K562 (cell line): ENCODE data around the gene CZIB. TPM values are rescaled to one million over a fixed set of nuclear protein-coding genes. Genes with fewer than 3 reads are reported as not detected.

ENCODE experiments used
- ATAC-seq: fragments of 200-7000 bp; cut with Tn5 transposase; 3 replicates; pipeline ENCODE4 v1.9.1; 2020; ENCODE audit warnings: moderate library complexity
- BruUV-seq: library from RNA; stranded (reverse); fragments of 400-500 nt; replicated peaks from 2 replicates; lab custom pipeline; 2021; lab: Mats Ljungman, UMichigan
- CTCF ChIA-PET: fragments of 300-600 bp; formaldehyde crosslinking; extraction: SDS; loops from one replicate; lab custom pipeline; 2021; ENCODE audit warnings: low intra/inter-chr PET ratio; lab: Yijun Ruan, JAX
- POLR2A ChIA-PET: fragments of 300-600, 350-650 bp; sonication (Branson Sonifier 250); formaldehyde crosslinking; extraction: SDS; loops from one replicate; lab custom pipeline; 2021; ENCODE audit warnings: antibody characterized with exemption, inconsistent platforms; lab: Yijun Ruan, JAX
- DNase-seq, 4 experiments: peaks; one replicate each; pipeline versions ENCODE4 v3.0.0 to v3.0.0-alpha.2; 2011 to 2018; ENCODE audit warnings: low spot score in 3 of 4, mixed read lengths in 3 of 4; ENCODE audit errors: extremely low read depth in 1 of 4
- FAIRE-seq: peaks from 2 replicates; lab custom pipeline; 2011; peaks lifted over from hg19 to GRCh38; lab: Jason Lieb, UNC
- H2AFZ ChIP-seq: 2 replicates; pipeline ENCODE4 v1.6.0; 2011; ENCODE audit warnings: low read depth, low read length, control low read depth, inconsistent platforms
- H3K27ac ChIP-seq: fragments of 200-600 bp; 3 replicates; pipeline ENCODE4 v1.8.0; 2011; ENCODE audit warnings: low read depth, mild to moderate bottlenecking, control low read depth, inconsistent platforms, low read length, moderate library complexity, mixed read lengths; ENCODE audit errors: extremely low read depth
- H3K27me3 ChIP-seq, 2 experiments: fragments of 300-600 bp in 1 of 2; 2 replicates in 1 of 2; 3 replicates in 1 of 2; pipeline versions ENCODE4 v1.6.0 to v1.8.0; 2011; ENCODE audit warnings: inconsistent platforms in 2 of 2, low read length in 2 of 2, mild to moderate bottlenecking in 1 of 2, mixed read lengths in 1 of 2, moderate library complexity in 1 of 2; ENCODE audit not compliant: control insufficient read depth in 2 of 2, insufficient read depth in 2 of 2
- H3K36me3 ChIP-seq: fragments of 300-600 bp; 3 replicates; pipeline ENCODE4 v1.8.0; 2011; ENCODE audit warnings: mild to moderate bottlenecking, low read length, inconsistent platforms; ENCODE audit not compliant: control insufficient read depth, insufficient read depth
- H3K4me1 ChIP-seq, 2 experiments: fragments of 200-600 bp in 1 of 2; replicated peaks in 1 of 2; 2 replicates in 1 of 2; 3 replicates in 1 of 2; pipeline versions ENCODE4 v1.5.1 to v1.8.0; 2011; ENCODE audit warnings: inconsistent platforms in 2 of 2, low read length in 2 of 2, mild to moderate bottlenecking in 1 of 2, mixed read lengths in 1 of 2, moderate library complexity in 1 of 2; ENCODE audit not compliant: control insufficient read depth in 2 of 2, insufficient read depth in 2 of 2
- H3K4me2 ChIP-seq: 2 replicates; pipeline ENCODE4 v1.6.1; 2011; ENCODE audit warnings: low read length, control low read depth, inconsistent platforms, mixed read lengths; ENCODE audit not compliant: insufficient read depth
- H3K4me3 ChIP-seq: fragments of 200-600 bp; sonication (generic), shearing (Covaris generic); 2 replicates; pipeline ENCODE4 v1.5.1; 2016; ENCODE audit warnings: control low read depth, inconsistent platforms
- H3K79me2 ChIP-seq: fragments of 200-600 bp; 3 replicates; pipeline ENCODE4 v1.8.0; 2011; ENCODE audit warnings: low read length, inconsistent platforms; ENCODE audit not compliant: control insufficient read depth, insufficient read depth
- H3K9ac ChIP-seq, 2 experiments: 2 replicates each; pipeline versions ENCODE4 v1.6.0 to v1.6.1; 2011; ENCODE audit warnings: low read depth in 2 of 2, low read length in 2 of 2, control low read depth in 1 of 2, inconsistent platforms in 1 of 2, mild to moderate bottlenecking in 1 of 2, mixed read lengths in 1 of 2; ENCODE audit not compliant: insufficient read depth in 1 of 2
- H3K9me1 ChIP-seq: one replicate; pipeline ENCODE4 v1.6.0; 2011; ENCODE audit warnings: inconsistent platforms, mild to moderate bottlenecking, low read length, moderate library complexity; ENCODE audit not compliant: control insufficient read depth, insufficient read depth
- H3K9me3 ChIP-seq: replicated peaks from 2 replicates; pipeline ENCODE4 v1.5.1; 2011; ENCODE audit warnings: low read depth, low read length, inconsistent platforms; ENCODE audit not compliant: control insufficient read depth, insufficient read depth
- H4K20me1 ChIP-seq: replicated peaks from 2 replicates; pipeline ENCODE4 v1.6.1; 2011; ENCODE audit warnings: low read length, inconsistent platforms, mixed read lengths; ENCODE audit not compliant: control insufficient read depth, insufficient read depth
- CREB1 ChIP-seq, 2 experiments: sonication (generic) in 1 of 2; formaldehyde crosslinking in 1 of 2; IDR thresholded peaks; 2 replicates each; pipeline versions ENCODE4 v1.6.1 to v1.8.0; 2012 to 2022; ENCODE audit warnings: inconsistent platforms in 1 of 2, mild to moderate bottlenecking in 1 of 2, missing genetic modification reagents in 1 of 2, moderate library complexity in 1 of 2
- ELF4 ChIP-seq: fragments of 450-650 bp; formaldehyde crosslinking; IDR thresholded peaks from 2 replicates; pipeline ENCODE4 v1.4.0; 2022; ENCODE audit warnings: missing genetic modification characterization
- HNRNPUL1 ChIP-seq: fragments of 200-400 bp; formaldehyde crosslinking; IDR thresholded peaks from 2 replicates; pipeline ENCODE4 v1.6.1; 2017; ENCODE audit warnings: low read length
- HOXB6 ChIP-seq: fragments of 250-450 bp; sonication (Bioruptor Pico); IDR thresholded peaks from 2 replicates; pipeline ENCODE4 v1.5.1; 2022; ENCODE audit warnings: mild to moderate bottlenecking, borderline replicate concordance
- MAFG ChIP-seq: fragments of 450-650 bp; conservative IDR thresholded peaks from 2 replicates; pipeline ENCODE4 v1.6.1; 2016; ENCODE audit warnings: missing genetic modification characterization, missing compliant biosample characterization
- MTF1 ChIP-seq: fragments of 250-450 bp; sonication (Bioruptor Pico); IDR thresholded peaks from 2 replicates; pipeline ENCODE4 v1.9.0; 2021; ENCODE audit warnings: moderate library complexity, mild to moderate bottlenecking, inconsistent platforms, borderline replicate concordance
- OTX1 ChIP-seq: fragments of 450-650 bp; formaldehyde crosslinking; IDR thresholded peaks from 2 replicates; pipeline ENCODE4 v1.4.0; 2022; ENCODE audit warnings: mild to moderate bottlenecking
- RBM25 ChIP-seq: fragments of 200-400 bp; formaldehyde crosslinking; IDR thresholded peaks from 2 replicates; pipeline ENCODE4 v1.6.1; 2018; ENCODE audit warnings: low read length, low read depth, moderate library complexity; ENCODE audit not compliant: severe bottlenecking
- SUPT5H ChIP-seq: fragments of 450-650 bp; IDR thresholded peaks from 2 replicates; pipeline ENCODE4 v1.6.1; 2016
- ZEB2 ChIP-seq: fragments of 450-650 bp; IDR thresholded peaks from 2 replicates; pipeline ENCODE4 v1.6.1; 2016
- ZNF584 ChIP-seq: fragments of 200-800 bp; sonication (Bioruptor generic); IDR thresholded peaks from 2 replicates; pipeline ENCODE4 v1.6.1; 2016; ENCODE audit warnings: low read depth, mild to moderate bottlenecking, missing genetic modification characterization, missing compliant biosample characterization
- ZNF695 ChIP-seq: fragments of 450-650 bp; formaldehyde crosslinking; IDR thresholded peaks from 2 replicates; pipeline ENCODE4 v1.4.0; 2020; ENCODE audit warnings: mild to moderate bottlenecking, moderate library complexity
- WGBS: fragments of 100-300 bp; shearing (Covaris generic); methylation state at CpG from one replicate; pipeline ENCODE4 v1.1.6; 2016; ENCODE audit warnings: low coverage, mixed read lengths; ENCODE audit not compliant: insufficient coverage; ENCODE audit errors: missing lambda C conversion rate; 5-methylcytosine and 5-hydroxymethylcytosine counted together
- in situ Hi-C: fragments of 300-500 bp; cut with MboI; formaldehyde crosslinking; loops from 4 replicates; pipeline ENCODE4 v1.15.0; 2018; ENCODE audit warnings: inconsistent platforms, mixed read lengths
- intact Hi-C: fragments of 100-400 bp; cut with micrococcal nuclease; formaldehyde crosslinking; loops from 2 replicates; pipeline ENCODE4 v1.14.2; 2022
- polyA plus RNA-seq, 8 experiments: library from polyadenylated mRNA; depleted of rRNA in 4 of 8; stranded (reverse) in 5 of 8; unstranded in 3 of 8; fragments of >200 nt; fragmentation: Nextera tagmentation in 2 of 8; fragmentation: Illumina TruSeq in 1 of 8; extraction: Ambion mirVana in 2 of 8; extraction: Trizol in 1 of 8; gene quantifications; 2 replicates each; pipeline versions ENCODE4 v1.2.1 to v1.2.3, GENCODE V29; 2011 to 2014; ENCODE audit warnings: inconsistent platforms in 1 of 8, missing spikeins in 1 of 8
- total RNA-seq, 7 experiments: library from RNA; depleted of rRNA in 6 of 7; stranded (reverse); fragments of >200 nt in 6 of 7; fragmentation: Illumina TruSeq in 2 of 7; extraction: Trizol in 2 of 7; gene quantifications; 2 replicates each; pipeline versions ENCODE4 v1.2.1 to v1.2.3, GENCODE V29; 2011 to 2021; ENCODE audit warnings: low replicate concordance in 1 of 7
- TF ChIP-seq, protein P1 (sequence below): fragments of 450-650 bp; formaldehyde crosslinking; conservative IDR thresholded peaks from 2 replicates; pipeline ENCODE4 v1.4.0; 2022; ENCODE audit warnings: mild to moderate bottlenecking, missing genetic modification characterization
- TF ChIP-seq, protein P2 (sequence below): sonication (generic); IDR thresholded peaks from 2 replicates; pipeline ENCODE4 v1.6.1; 2016
- TF ChIP-seq, protein P3 (sequence below): fragments of 450-650 bp; formaldehyde crosslinking; IDR thresholded peaks from 2 replicates; pipeline ENCODE4 v1.4.0; 2022; ENCODE audit warnings: missing genetic modification characterization

CZIB gene
- total and polyA plus RNA-seq, 9 of the 15 experiments (the other 6 are each of a cell fraction or from before 2014, with no cell fraction given), result 52.6 to 111 (median 80.0) TPM

DNA sequence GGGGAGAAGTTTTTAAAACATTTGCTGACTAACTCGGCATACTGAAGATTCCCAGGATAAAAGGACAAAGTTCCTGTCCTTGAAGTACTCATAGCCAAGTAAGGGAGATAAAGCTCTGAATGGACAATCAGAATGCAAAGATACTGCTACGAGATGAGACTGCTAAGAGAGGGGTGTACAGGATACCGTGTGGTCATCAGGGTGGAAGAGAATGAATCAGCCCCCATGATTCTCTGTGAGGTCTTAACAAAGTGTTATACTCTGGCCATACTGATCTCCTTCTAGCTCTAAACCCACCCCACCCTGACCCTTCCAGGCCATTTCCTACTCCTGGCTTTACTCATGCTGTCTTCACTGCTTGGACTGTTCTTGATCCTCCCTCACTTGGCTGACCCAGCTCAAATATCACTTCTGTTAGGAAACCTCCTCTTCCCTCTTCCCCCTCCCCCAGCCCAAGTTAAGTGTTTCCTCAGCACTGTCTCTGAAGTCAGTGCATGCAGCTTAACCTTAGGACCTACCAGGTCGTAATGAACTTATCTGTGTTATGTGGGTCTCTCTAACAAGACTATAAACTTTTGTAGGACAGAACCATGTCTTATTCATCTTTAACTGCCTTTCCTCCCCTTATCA is 33.7 kb upstream of the CZIB start (continued):
- no peak for TF ChIP-seq MTF1 (CRISPR knock-in tag)
- TF ChIP-seq, all 486 proteins: peak for 9

DNA sequence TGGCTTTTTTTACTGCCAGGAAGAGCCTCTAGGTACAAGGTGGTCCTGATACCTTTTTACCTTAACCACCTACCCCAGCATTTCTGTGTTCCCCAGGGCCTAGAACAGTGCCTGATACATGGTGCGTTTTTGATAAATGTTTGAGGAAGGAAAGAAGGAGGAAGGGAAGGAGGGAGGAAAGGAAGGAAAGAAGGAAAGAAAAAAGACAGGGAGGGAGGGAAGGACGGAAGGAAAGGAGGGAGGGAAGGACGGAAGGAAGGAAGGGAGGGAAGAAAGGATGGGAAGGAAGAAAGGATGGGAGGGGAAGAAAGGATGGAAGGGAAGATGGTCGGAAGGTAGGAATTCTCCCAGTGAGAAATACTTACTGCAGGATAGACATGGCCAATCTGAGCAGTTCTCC is 29.9 kb upstream of the CZIB start:
- Histone ChIP-seq H4K20me1 (peaks cover 7% of the 10 kb centered on the region; the same call in 1 of the 2 replicates), H3K9me3 (no peaks in the 10 kb centered on the region), H3K79me2 (no peaks in the 10 kb centered on the region), H3K4me3 (no peak overlapping the region), H2AFZ (no peak overlapping the region), H3K4me2 (no peak overlapping the region), H3K27me3 (no peaks in the 10 kb centered on the region), H3K4me1 (peaks cover 0 to 6% of the 10 kb centered on the region in 2 experiments; a peak in 2 of 5 replicates), H3K27ac (no peak overlapping the region), H3K9ac (no peak overlapping the region), H3K36me3 (peaks cover 92% of the 10 kb centered on the region), H3K9me1 (peaks cover 4% of the 10 kb centered on the region)
- intact Hi-C loops, result no loop called here
- FAIRE-seq, result no peak
- POLR2A ChIA-PET, result interaction anchor here (0.7 to 1.6 kb wide), 2 partner anchors 12 to 1214 kb away, joined by 3 read pairs; no protein-coding TSS in a partner anchor
- TF ChIP-seq, protein P1, sequence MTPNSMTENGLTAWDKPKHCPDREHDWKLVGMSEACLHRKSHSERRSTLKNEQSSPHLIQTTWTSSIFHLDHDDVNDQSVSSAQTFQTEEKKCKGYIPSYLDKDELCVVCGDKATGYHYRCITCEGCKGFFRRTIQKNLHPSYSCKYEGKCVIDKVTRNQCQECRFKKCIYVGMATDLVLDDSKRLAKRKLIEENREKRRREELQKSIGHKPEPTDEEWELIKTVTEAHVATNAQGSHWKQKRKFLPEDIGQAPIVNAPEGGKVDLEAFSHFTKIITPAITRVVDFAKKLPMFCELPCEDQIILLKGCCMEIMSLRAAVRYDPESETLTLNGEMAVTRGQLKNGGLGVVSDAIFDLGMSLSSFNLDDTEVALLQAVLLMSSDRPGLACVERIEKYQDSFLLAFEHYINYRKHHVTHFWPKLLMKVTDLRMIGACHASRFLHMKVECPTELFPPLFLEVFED (CRISPR knock-in tag), result peak; percentile 83; the same call in 1 of the 2 replicates
- no peak for TF ChIP-seq ZEB2
- 0 out of 2 replicates have a peak, but pooled peaks have one; percentile 32 for TF ChIP-seq SUPT5H
- TF ChIP-seq, protein P2, sequence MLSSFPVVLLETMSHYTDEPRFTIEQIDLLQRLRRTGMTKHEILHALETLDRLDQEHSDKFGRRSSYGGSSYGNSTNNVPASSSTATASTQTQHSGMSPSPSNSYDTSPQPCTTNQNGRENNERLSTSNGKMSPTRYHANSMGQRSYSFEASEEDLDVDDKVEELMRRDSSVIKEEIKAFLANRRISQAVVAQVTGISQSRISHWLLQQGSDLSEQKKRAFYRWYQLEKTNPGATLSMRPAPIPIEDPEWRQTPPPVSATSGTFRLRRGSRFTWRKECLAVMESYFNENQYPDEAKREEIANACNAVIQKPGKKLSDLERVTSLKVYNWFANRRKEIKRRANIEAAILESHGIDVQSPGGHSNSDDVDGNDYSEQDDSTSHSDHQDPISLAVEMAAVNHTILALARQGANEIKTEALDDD, result no peak
- TF ChIP-seq, protein P3, sequence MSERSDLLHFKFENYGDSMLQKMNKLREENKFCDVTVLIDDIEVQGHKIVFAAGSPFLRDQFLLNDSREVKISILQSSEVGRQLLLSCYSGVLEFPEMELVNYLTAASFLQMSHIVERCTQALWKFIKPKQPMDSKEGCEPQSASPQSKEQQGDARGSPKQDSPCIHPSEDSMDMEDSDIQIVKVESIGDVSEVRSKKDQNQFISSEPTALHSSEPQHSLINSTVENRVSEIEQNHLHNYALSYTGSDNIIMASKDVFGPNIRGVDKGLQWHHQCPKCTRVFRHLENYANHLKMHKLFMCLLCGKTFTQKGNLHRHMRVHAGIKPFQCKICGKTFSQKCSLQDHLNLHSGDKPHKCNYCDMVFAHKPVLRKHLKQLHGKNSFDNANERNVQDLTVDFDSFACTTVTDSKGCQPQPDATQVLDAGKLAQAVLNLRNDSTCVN (CRISPR knock-in tag), result 0 out of 2 replicates have a peak, but pooled peaks have one; percentile 51
- 0 out of 2 replicates have a peak, but pooled peaks have one; percentile 51 for TF ChIP-seq OTX1 (CRISPR knock-in tag)
- peak; percentile 47 for TF ChIP-seq RBM25
- no peak for TF ChIP-seq HNRNPUL1
- TF ChIP-seq HOXB6 (CRISPR knock-in tag), result no peak
- TF ChIP-seq ELF4 (CRISPR knock-in tag), result 0 out of 2 replicates have a peak, but pooled peaks have one; percentile 54
- no peak for TF ChIP-seq ZNF584 (CRISPR knock-in tag)
- no peak for TF ChIP-seq MAFG (tag)
- TF ChIP-seq CREB1 (IDR thresholded peaks at IDR 0.05), result no peak
- no peak for TF ChIP-seq CREB1 (CRISPR knock-in tag; IDR thresholded peaks at IDR 0.05)
- TF ChIP-seq ZNF695 (CRISPR knock-in tag), result no peak
- CTCF ChIA-PET, result no interaction called here
- WGBS, result 74% methylated on average over 3 of the region's 4 CpGs
- no peak for ATAC-seq
- DNase-seq, result no peak
- in situ Hi-C loops, result no loop called here
- no TSS peak for BruUV-seq
